Measurements from ENCODE around the gene PHACTR3. TPM values are rescaled to one million over a fixed set of nuclear protein-coding genes. Genes with fewer than 3 reads are reported as not detected.

Gene PHACTR3
- total RNA-seq, 4 donors from 2014 or later: 2.4 to 12.8 (median 9.7) TPM

DNA sequence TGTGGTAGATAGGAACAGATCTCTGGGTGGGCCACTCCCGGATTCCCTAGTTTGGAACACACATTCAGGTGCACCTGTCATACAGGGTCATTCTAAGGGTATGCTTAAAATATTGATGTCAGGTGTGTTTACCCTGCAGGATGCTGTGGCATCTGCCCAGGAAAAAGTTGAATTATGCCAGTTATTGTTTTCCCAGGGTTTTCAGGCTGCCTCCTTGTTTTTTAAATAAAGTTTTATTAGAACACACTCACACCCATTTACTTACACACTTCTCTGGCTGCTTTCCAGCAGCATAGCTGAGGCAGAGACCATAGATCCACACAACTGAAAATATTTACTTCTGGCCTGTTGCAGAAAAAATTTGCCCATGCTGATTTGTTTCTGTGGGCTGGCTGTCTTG lies 76.5 kb downstream of the PHACTR3 start:
- Histone ChIP-seq H3K4me3 (no peak overlapping the region), H3K27ac (no peak overlapping the region), H3K36me3 (no peaks in the 10 kb centered on the region), H3K4me1 (no peaks in the 10 kb centered on the region), H3K9me3 (no peaks in the 10 kb centered on the region), H3K27me3 (peaks cover 45% of the 10 kb centered on the region)
- no peak for TF ChIP-seq POLR2AphosphoS5 (IDR thresholded peaks at IDR 0.05)
- no peak for TF ChIP-seq EP300 (IDR thresholded peaks at IDR 0.05)
- no peak for TF ChIP-seq POLR2A (IDR thresholded peaks at IDR 0.05)
- TF ChIP-seq, protein P1, sequence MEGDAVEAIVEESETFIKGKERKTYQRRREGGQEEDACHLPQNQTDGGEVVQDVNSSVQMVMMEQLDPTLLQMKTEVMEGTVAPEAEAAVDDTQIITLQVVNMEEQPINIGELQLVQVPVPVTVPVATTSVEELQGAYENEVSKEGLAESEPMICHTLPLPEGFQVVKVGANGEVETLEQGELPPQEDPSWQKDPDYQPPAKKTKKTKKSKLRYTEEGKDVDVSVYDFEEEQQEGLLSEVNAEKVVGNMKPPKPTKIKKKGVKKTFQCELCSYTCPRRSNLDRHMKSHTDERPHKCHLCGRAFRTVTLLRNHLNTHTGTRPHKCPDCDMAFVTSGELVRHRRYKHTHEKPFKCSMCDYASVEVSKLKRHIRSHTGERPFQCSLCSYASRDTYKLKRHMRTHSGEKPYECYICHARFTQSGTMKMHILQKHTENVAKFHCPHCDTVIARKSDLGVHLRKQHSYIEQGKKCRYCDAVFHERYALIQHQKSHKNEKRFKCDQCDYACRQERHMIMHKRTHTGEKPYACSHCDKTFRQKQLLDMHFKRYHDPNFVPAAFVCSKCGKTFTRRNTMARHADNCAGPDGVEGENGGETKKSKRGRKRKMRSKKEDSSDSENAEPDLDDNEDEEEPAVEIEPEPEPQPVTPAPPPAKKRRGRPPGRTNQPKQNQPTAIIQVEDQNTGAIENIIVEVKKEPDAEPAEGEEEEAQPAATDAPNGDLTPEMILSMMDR (IDR thresholded peaks at IDR 0.05): no peak
- whole genome bisulfite sequencing: 100% methylated on average over 1 of the region's 1 CpG
- DNase-seq (ENCODE audit: low spot score in 2 of 2): no peak

DNA sequence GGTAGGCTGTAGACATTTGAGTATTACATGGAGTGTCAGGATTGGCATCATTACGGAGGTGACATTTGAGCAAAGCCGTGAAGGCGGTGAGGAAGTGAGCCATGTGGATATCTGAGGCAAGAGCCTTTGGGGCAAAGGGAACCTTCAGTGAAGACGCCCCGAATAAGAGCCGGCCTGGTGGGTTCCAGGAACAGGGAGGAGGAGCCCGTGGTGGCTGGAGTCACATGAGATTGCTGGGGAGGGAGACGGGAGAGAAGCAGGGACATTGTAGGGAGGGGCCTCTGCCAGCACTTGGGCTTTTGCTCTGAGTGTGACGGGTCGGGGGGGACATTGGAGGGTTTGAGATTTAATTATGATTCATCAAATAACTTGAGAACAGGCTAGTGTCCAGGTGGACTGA lies 78.3 kb downstream of the PHACTR3 start:
- Histone ChIP-seq H3K27ac (no peak overlapping the region), H3K9me3 (no peaks in the 10 kb centered on the region), H3K4me3 (no peak overlapping the region), H3K36me3 (no peaks in the 10 kb centered on the region), H3K4me1 (no peaks in the 10 kb centered on the region), H3K27me3 (peaks cover 32% of the 10 kb centered on the region)
- DNase-seq (ENCODE audit: low spot score in 2 of 2): no peak
- 79% methylated on average over 10 of the region's 10 CpGs for WGBS
- no peak for TF ChIP-seq EP300 (IDR thresholded peaks at IDR 0.05)
- TF ChIP-seq, protein P1 (IDR thresholded peaks at IDR 0.05): no peak
- TF ChIP-seq POLR2A (IDR thresholded peaks at IDR 0.05): no peak
- TF ChIP-seq POLR2AphosphoS5 (IDR thresholded peaks at IDR 0.05): no peak

DNA sequence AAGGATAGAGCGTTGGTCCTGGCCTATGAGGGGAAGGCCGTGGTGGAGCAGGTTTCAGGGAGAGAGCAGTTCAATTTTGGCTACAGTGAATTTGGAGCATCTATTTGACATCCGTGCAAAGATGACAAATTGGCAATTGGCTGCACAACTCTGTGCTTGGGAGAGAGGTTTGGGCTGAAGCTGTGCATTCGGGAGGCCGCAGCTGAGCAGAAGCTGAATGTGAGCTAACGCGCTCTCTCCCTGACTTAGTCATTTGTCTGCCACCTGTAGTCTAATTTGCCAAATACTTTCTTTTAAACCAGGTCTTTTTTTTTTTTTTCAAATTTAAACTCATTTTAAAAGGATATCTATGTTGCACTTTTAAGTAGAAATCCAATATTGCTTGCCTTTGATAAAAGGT lies 78.8 kb downstream of the PHACTR3 start:
- no peak for DNase-seq (ENCODE audit: low spot score in 2 of 2)
- H3K4me1 ChIP-seq: no peaks in the 10 kb centered on the region
- TF ChIP-seq POLR2A (IDR thresholded peaks at IDR 0.05) (no peak), POLR2AphosphoS5 (IDR thresholded peaks at IDR 0.05) (no peak), EP300 (IDR thresholded peaks at IDR 0.05) (no peak)
- TF ChIP-seq, protein P1 (IDR thresholded peaks at IDR 0.05): no peak
- H3K36me3 ChIP-seq: no peaks in the 10 kb centered on the region
- H3K4me3 ChIP-seq: no peak overlapping the region
- H3K27ac ChIP-seq: no peak overlapping the region
- H3K27me3 ChIP-seq: peaks cover 26% of the 10 kb centered on the region
- WGBS: 81% methylated on average over 7 of the region's 7 CpGs
- H3K9me3 ChIP-seq: no peaks in the 10 kb centered on the region

DNA sequence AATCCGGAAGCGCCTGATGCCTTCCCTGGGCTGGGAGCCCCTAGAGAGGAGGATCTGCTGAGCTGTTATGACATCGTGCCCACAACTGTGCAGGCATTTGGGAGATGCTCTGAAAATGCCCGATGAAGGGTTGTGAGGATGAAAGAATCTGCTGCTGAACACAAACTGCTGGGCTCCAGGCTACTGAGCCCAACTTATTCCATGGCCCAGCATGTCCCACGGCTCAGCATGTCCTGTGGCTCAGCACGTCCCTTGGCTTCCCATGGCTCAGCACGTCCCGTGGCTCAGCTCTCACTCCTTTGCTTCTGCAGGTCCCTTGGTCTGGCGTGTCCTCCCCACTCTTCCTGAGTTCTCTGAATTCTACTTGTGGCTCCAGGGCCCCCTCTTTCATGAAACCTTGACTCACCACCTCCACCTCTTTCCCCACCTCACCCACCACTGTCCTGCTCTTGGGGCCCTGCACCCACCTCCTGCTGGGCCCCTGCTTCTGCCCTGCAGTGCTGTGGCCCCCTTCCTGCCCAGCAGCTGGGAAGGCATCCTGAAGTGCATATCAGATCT lies 80.4 kb downstream of the PHACTR3 start:
- 85% methylated on average over 9 of the region's 9 CpGs for WGBS
- H3K9me3 ChIP-seq: no peaks in the 10 kb centered on the region
- peaks cover 11% of the 10 kb centered on the region for H3K27me3 ChIP-seq
- no peak overlapping the region for H3K27ac ChIP-seq
- H3K4me3 ChIP-seq: no peak overlapping the region
- no peaks in the 10 kb centered on the region for H3K36me3 ChIP-seq
- H3K4me1 ChIP-seq: no peaks in the 10 kb centered on the region
- no peak for DNase-seq (ENCODE audit: low spot score in 2 of 2)
- no peak for TF ChIP-seq EP300 (IDR thresholded peaks at IDR 0.05)
- TF ChIP-seq, protein P1 (IDR thresholded peaks at IDR 0.05): no peak
- TF ChIP-seq POLR2A (IDR thresholded peaks at IDR 0.05): no peak
- TF ChIP-seq POLR2AphosphoS5 (IDR thresholded peaks at IDR 0.05): no peak

DNA sequence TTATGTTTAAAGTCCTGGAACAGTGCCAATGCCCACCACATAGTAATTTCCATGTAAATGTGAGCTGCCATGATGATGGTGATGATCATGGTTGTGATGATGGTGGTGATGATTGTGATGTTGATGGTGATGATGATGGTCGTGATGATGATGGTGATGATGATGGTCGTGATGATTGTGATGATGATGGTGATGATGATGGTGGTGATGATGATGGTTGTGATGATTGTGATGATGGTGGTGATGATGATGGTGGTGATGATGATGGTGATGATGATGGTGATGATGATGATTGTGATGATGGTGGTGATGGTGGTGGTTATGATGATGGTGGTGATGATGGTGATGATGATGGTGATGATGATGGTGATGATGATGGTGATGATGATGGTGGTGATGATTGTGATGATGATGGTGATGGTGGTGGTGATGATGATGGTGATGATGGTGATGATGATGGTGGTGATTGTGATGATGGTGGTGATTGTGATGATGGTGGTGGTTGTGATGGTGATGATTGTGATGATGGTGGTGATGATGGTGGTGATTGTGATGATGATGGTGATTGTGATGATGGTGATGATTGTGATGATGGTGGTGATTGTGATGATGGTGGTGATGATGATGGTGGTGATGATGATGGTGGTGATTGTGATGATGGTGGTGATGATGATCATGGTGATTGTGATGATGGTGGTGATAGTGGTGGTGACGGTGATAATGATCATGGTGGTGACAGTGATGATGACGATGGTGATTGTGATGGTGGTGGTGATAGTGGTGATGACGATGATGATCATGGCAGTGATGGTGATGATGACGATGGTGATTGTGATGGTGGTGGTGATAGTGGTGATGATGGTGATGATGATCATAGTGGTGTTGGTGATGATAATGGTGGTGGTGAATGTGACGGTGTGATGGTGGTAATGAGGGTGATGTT lies 82.3 kb downstream of the PHACTR3 start:
- TF ChIP-seq POLR2A (IDR thresholded peaks at IDR 0.05): no peak
- no peak for TF ChIP-seq EP300 (IDR thresholded peaks at IDR 0.05)
- TF ChIP-seq, protein P1 (IDR thresholded peaks at IDR 0.05): no peak
- TF ChIP-seq POLR2AphosphoS5 (IDR thresholded peaks at IDR 0.05): no peak
- H3K27me3 ChIP-seq: peaks cover under 1% of the 10 kb centered on the region
- WGBS: 96% methylated on average over 7 of the region's 7 CpGs
- no peak overlapping the region for H3K27ac ChIP-seq
- H3K9me3 ChIP-seq: no peaks in the 10 kb centered on the region
- H3K4me1 ChIP-seq: no peaks in the 10 kb centered on the region
- H3K36me3 ChIP-seq: no peaks in the 10 kb centered on the region
- no peak for DNase-seq (ENCODE audit: low spot score in 2 of 2)
- H3K4me3 ChIP-seq: no peak overlapping the region

Data from suprapubic skin (tissue), 4 donors.